Measurements from ENCODE around the gene FREM1.

GRCh38 chr9:14831661-14832060 lies 78.6 kb downstream of the FREM1 start:
- TF ChIP-seq CTCF (IDR thresholded peaks at IDR 0.05 in 8 of 11, conservative IDR thresholded peaks at IDR 0.05 in 3 of 11) (no peak), POLR2A (IDR thresholded peaks at IDR 0.05) (no peak)

Data from spleen (tissue), 7 donors.